IPS-15b (cell line): ENCODE results near the gene FOXC2.

Experiments
- H3K27me3 ChIP-seq: one replicate; pipeline ENCODE4 v1.6.1; 2013; ENCODE audit warnings: low read length; ENCODE audit not compliant: control insufficient read depth, insufficient read depth
- H3K36me3 ChIP-seq: one replicate; pipeline ENCODE4 v1.6.1; 2013; ENCODE audit warnings: low read length; ENCODE audit not compliant: control insufficient read depth, insufficient read depth
- H3K4me1 ChIP-seq: one replicate; pipeline ENCODE4 v1.6.1; 2013; ENCODE audit warnings: mild to moderate bottlenecking, low read length; ENCODE audit not compliant: control insufficient read depth, insufficient read depth
- H3K4me3 ChIP-seq: one replicate; pipeline ENCODE4 v1.5.1; 2013; ENCODE audit warnings: low read depth, low read length
- H3K9ac ChIP-seq: one replicate; pipeline ENCODE4 v1.6.1; 2013; ENCODE audit warnings: low read depth, mild to moderate bottlenecking, low read length
- H3K9me3 ChIP-seq: one replicate; pipeline ENCODE4 v1.6.1; 2013; ENCODE audit warnings: mild to moderate bottlenecking, low read length; ENCODE audit not compliant: control insufficient read depth, insufficient read depth

Gene FOXC2

GRCh38 chr16:86578061-86578599 lies 11.5 kb downstream of the FOXC2 start, which contains the start of gene FOXL1:
Gene FOXL1, plus strand, starts transcription at chr16:86578549. Its CDS starts 175 bp downstream, at chr16:86578724.
- H3K4me3 ChIP-seq = peak within 1 kb of the TSS; percentile 68
- peaks cover 3% of the 10 kb centered on the region for H3K4me1 ChIP-seq

GRCh38 chr16:86578611-86579267 lies 12.1 kb downstream of the FOXC2 start:
- H3K4me1 ChIP-seq = no peaks in the 10 kb centered on the region
- H3K4me3 ChIP-seq = peak overlapping the region; percentile 39
- no peaks in the 10 kb centered on the region for H3K36me3 ChIP-seq
- H3K27me3 ChIP-seq = peaks cover 87% of the 10 kb centered on the region
- no peak overlapping the region for H3K9ac ChIP-seq
- no peaks in the 10 kb centered on the region for H3K9me3 ChIP-seq

More at GRCh38 chr16:86578061-86578599, 11.5 kb downstream of the FOXC2 start, which contains the start of gene FOXL1:
- Histone ChIP-seq H3K27me3 (peaks cover 93% of the 10 kb centered on the region), H3K9me3 (no peaks in the 10 kb centered on the region), H3K36me3 (no peaks in the 10 kb centered on the region), H3K9ac (no peak within 1 kb of the TSS)

GRCh38 chr16:86579268-86580062 lies 12.8 kb downstream of the FOXC2 start:
- no peaks in the 10 kb centered on the region for H3K4me1 ChIP-seq
- H3K36me3 ChIP-seq = no peaks in the 10 kb centered on the region
- H3K9ac ChIP-seq = no peak overlapping the region
- H3K4me3 ChIP-seq = peak overlapping the region; percentile 39
- peaks cover 84% of the 10 kb centered on the region for H3K27me3 ChIP-seq
- H3K9me3 ChIP-seq = no peaks in the 10 kb centered on the region

- Histone ChIP-seq H3K9ac (no peak overlapping the region), H3K27me3 (peaks cover 78% of the 10 kb centered on the region), H3K4me3 (peak overlapping the region; percentile 39), H3K4me1 (no peaks in the 10 kb centered on the region), H3K9me3 (no peaks in the 10 kb centered on the region), H3K36me3 (no peaks in the 10 kb centered on the region)
Measured at GRCh38 chr16:86580063-86580790, 13.6 kb downstream of the FOXC2 start.

GRCh38 chr16:86580791-86581170 lies 14.2 kb downstream of the FOXC2 start:
- H3K4me3 ChIP-seq = no peak overlapping the region
- H3K4me1 ChIP-seq = no peaks in the 10 kb centered on the region
- H3K36me3 ChIP-seq = no peaks in the 10 kb centered on the region
- H3K9me3 ChIP-seq = no peaks in the 10 kb centered on the region
- H3K27me3 ChIP-seq = peaks cover 74% of the 10 kb centered on the region
- no peak overlapping the region for H3K9ac ChIP-seq

- H3K9ac ChIP-seq = no peak overlapping the region
- H3K27me3 ChIP-seq = peaks cover 71% of the 10 kb centered on the region
- no peaks in the 10 kb centered on the region for H3K36me3 ChIP-seq
- no peak overlapping the region for H3K4me3 ChIP-seq
- H3K9me3 ChIP-seq = no peaks in the 10 kb centered on the region
- H3K4me1 ChIP-seq = no peaks in the 10 kb centered on the region
Measured at GRCh38 chr16:86581458-86581857, 14.8 kb downstream of the FOXC2 start.

GRCh38 chr16:86584071-86584685 lies 17.5 kb downstream of the FOXC2 start:
- no peaks in the 10 kb centered on the region for H3K36me3 ChIP-seq
- peaks cover 47% of the 10 kb centered on the region for H3K27me3 ChIP-seq
- H3K4me1 ChIP-seq = no peaks in the 10 kb centered on the region
- H3K4me3 ChIP-seq = no peak overlapping the region
- H3K9me3 ChIP-seq = no peaks in the 10 kb centered on the region
- no peak overlapping the region for H3K9ac ChIP-seq

- peaks cover 38% of the 10 kb centered on the region for H3K27me3 ChIP-seq
- H3K9ac ChIP-seq = no peak overlapping the region
- H3K4me3 ChIP-seq = no peak overlapping the region
- no peaks in the 10 kb centered on the region for H3K36me3 ChIP-seq
- no peaks in the 10 kb centered on the region for H3K9me3 ChIP-seq
- no peaks in the 10 kb centered on the region for H3K4me1 ChIP-seq
Measured at GRCh38 chr16:86584726-86585721, 18.4 kb downstream of the FOXC2 start.

GRCh38 chr16:86585821-86586611 lies 19.4 kb downstream of the FOXC2 start:
- Histone ChIP-seq H3K27me3 (peaks cover 29% of the 10 kb centered on the region), H3K36me3 (no peaks in the 10 kb centered on the region), H3K9me3 (no peaks in the 10 kb centered on the region), H3K4me1 (no peaks in the 10 kb centered on the region), H3K9ac (no peak overlapping the region), H3K4me3 (no peak overlapping the region)

GRCh38 chr16:86587487-86587886 lies 20.9 kb downstream of the FOXC2 start:
- no peaks in the 10 kb centered on the region for H3K4me1 ChIP-seq
- H3K36me3 ChIP-seq = no peaks in the 10 kb centered on the region
- no peaks in the 10 kb centered on the region for H3K9me3 ChIP-seq
- H3K4me3 ChIP-seq = no peak overlapping the region
- H3K9ac ChIP-seq = no peak overlapping the region
- peaks cover 14% of the 10 kb centered on the region for H3K27me3 ChIP-seq
